ENCODE measurements around the gene SEC14L1.
"Not testable (repeated sequence)": the region's sequence is repeated elsewhere in the genome, so short reads cannot be mapped to it uniquely, and the experiment has no call there.

Gene SEC14L1

DNA sequence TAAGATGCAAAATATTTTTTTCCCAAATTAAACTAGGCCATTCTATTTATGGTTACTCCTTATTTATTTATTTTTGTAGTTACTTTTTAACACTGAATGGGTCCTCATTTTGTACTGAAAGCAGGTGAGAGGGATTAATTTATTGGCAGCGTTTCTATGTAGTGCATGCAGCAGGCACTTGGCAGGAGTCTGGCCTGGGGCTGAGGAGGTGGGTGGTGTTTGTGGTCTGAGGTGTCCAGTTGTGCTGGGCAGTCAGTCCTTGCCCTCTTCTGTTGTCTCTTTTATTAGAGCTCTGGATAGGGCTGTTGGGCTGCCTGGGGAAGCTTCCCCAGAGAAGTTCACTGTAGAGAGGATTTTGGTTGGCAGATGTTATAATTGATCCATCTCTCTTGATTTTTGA is 12.7 kb downstream of the SEC14L1 start:
- TF ChIP-seq, protein P1, sequence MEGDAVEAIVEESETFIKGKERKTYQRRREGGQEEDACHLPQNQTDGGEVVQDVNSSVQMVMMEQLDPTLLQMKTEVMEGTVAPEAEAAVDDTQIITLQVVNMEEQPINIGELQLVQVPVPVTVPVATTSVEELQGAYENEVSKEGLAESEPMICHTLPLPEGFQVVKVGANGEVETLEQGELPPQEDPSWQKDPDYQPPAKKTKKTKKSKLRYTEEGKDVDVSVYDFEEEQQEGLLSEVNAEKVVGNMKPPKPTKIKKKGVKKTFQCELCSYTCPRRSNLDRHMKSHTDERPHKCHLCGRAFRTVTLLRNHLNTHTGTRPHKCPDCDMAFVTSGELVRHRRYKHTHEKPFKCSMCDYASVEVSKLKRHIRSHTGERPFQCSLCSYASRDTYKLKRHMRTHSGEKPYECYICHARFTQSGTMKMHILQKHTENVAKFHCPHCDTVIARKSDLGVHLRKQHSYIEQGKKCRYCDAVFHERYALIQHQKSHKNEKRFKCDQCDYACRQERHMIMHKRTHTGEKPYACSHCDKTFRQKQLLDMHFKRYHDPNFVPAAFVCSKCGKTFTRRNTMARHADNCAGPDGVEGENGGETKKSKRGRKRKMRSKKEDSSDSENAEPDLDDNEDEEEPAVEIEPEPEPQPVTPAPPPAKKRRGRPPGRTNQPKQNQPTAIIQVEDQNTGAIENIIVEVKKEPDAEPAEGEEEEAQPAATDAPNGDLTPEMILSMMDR (conservative IDR thresholded peaks at IDR 0.05; ENCODE audit: low read length), result no peak
- no peak for DNase-seq (ENCODE audit: low read depth)
- H3K4me3 ChIP-seq (ENCODE audit: low read length), result no peak overlapping the region

DNA sequence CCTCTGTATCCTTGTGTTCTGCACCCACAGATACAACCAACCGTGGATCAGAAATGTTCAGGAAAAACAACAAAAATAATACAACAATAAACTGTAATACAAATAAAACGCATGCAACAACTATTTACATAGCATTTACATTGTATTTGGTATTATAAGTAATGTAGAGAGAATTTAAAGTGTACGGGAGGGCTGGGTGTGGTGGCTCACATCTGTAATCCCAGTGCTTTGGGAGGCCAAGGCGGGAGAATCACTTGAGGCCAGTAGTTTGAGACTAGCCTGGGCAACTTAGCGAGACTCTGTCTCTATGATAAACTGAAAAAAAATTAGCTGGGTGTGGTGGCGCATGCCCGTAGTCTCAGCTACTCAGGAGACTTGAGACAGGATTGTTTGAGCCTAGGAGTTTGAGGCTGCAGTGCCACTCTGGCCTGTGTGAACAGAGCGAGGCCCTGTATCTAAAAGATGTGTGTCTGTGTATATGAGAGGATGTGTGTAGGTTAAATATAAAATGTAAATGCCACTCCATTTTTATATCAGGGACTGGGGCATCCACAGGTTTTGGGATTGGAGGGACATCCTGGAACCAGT is 13.3 kb downstream of the SEC14L1 start:
- TF ChIP-seq, protein P1 (conservative IDR thresholded peaks at IDR 0.05; ENCODE audit: low read length), result no peak
- no peak for DNase-seq (ENCODE audit: low read depth)
- no peak overlapping the region for H3K4me3 ChIP-seq (ENCODE audit: low read length)

DNA sequence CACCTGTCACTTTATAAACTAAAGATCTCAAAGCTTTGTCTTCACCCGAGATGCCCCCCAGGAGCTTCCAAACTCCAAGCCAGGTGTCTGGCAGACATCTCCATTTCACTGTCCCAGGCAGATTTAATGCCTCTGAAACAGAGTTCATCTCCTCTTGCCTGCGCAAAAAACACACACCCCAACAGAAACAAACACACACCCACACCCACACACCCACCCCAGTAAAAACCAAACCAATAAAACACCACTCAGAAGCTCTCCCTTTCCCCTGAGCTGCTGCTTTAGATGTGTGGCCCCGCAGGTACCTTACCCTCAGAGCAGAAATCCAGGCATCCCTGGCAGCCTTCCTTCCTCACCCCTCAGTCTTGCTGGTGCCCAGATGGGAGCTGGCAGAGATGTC is 14.4 kb downstream of the SEC14L1 start:
- no peak for DNase-seq (ENCODE audit: low read depth)
- TF ChIP-seq, protein P1 (conservative IDR thresholded peaks at IDR 0.05; ENCODE audit: low read length), result no peak
- H3K4me3 ChIP-seq (ENCODE audit: low read length), result no peak overlapping the region

DNA sequence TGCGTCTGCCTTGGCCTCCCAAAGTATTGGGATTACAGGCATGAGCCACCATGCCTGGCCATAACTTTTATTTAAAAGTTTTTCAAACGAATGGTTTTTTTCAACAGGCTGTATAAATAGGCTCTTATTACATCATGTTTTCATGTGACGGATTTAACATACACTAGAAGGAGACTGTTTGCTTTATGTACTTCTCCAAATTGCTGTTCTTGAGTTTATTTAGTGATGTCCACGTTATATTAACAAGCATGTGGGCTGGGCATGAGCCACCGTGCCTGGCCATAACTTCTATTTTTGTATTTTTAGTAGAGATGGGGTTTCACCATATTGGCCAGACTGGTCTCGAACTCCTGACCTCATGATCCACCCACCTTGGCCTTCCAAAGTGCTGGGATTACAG is 17.0 kb downstream of the SEC14L1 start:
- not testable (repeated sequence) for DNase-seq (ENCODE audit: low read depth); H3K4me3 ChIP-seq (ENCODE audit: low read length)

DNA sequence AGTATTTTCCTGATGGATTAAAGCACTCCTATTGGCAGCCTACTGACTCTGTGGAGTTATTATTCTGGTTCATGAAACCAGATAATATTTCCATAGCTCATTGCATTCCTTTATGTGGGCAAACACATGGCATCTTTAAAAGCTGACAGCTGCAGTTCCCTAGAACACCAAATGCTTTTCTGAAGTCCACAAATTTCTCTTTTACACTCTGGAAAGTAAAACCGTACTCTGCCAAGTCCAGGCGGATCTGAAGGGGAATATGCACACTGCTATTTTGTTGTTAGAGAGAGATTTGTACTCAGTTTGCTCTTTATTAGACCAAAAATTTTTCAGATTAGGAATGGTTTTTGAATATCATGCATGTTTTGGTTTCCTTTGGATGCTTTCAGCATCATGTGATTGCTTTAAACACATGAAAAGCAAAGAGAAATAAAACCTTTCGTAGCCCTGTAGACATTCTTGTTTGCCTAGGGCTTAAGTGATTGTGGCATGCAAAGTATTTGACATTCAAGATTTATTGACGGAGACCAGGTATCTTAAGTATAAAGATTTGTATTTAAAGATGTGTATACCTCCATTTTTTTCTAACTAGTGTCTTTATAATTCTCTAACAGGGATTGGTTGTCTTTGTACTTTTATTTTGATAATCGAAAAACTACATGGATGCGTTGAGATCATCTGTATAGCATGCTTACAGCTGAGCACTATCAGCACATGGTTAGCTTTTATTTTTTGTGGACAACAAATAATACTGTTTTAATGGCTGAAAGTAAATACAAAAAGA is 19.5 kb downstream of the SEC14L1 start:
- TF ChIP-seq, protein P1 (conservative IDR thresholded peaks at IDR 0.05; ENCODE audit: low read length), result no peak
- DNase-seq (ENCODE audit: low read depth), result peak; percentile 31
- no peak overlapping the region for H3K4me3 ChIP-seq (ENCODE audit: low read length)

DNA sequence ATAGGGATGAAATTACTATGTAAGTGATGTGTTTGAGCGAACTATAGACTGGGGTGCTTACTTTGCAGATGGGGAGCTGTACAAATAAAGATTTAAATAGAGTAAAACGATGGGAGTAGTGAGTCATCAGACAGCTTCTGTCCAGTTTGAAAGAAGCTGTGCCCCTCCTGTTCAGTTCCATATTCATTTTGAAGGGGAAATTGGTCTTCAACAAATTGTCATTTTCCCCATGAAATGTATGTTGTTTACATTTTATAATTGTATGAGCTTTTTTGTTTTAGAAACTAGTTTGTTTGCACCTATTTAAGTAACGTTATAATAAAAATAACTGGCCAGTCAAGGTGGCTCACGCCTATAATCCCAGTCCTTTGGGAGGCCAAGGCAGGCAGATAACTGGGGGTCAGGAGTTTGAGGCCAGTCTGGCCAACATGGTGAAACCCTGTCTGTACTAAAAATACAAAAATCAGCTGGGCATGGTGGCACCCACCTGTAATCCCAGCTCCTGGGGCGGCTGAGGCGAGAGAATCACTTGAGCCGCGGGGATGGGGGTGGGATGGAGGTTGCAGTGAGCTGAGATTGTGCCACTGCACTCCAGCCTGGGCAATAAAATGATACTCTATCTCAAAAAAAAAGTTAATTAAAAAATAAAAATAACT is 20.2 kb downstream of the SEC14L1 start:
- TF ChIP-seq, protein P1 (conservative IDR thresholded peaks at IDR 0.05; ENCODE audit: low read length), result no peak
- no peak overlapping the region for H3K4me3 ChIP-seq (ENCODE audit: low read length)
- DNase-seq (ENCODE audit: low read depth), result no peak

DNA sequence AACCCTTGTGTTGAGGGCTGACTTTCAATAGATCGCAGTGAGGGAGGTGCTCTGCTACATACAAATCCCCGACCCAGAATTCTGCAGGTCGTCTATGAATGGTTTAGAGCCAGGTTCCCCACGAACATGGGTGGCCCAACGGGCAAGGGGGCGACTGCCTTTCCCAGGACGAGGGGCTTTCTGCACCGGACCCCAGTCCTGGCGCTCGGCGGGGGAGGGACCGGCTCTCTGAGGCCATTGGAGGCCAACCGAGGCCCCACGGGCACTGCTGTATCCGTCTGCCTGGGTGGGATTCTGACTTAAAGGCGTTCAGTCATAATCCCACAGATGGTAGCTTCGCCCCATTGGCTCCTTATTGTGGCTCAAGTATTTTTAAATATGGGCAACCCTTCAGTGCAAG is 21.2 kb downstream of the SEC14L1 start:
- no peak overlapping the region for H3K4me3 ChIP-seq (ENCODE audit: low read length)
- no peak for DNase-seq (ENCODE audit: low read depth)
- TF ChIP-seq, protein P1 (conservative IDR thresholded peaks at IDR 0.05; ENCODE audit: low read length), result no peak

All from AG10803 (cell line).